ENCODE data around the gene PALD1. TPM values are rescaled to one million over a fixed set of nuclear protein-coding genes. Genes with fewer than 3 reads are reported as not detected.

The PALD1 gene
- total and polyA plus RNA-seq, 2 of the 13 experiments (the other 11 are each of a cell fraction or from before 2014, with no cell fraction given): 0.07 to 0.09 TPM

DNA sequence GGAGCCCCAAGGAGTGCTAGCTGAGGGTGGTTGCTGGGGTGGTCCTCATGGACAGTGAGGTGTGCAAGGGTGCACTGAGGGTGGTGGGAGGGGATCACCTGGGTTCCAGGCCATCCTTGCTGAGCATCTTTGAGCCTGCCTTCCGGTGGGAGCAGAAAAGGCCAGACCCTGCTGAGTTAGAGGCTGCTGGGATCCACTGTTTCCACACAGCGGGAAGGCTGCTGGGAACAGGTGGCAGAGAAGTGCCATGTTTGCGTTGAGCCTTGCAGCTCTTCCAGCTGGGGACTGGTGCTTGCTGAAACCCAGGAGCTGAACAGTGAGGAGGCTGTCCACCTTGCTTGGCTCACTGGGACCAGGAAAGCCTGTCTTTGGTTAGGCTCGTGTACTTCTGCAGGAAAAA lies 89.0 kb downstream of the PALD1 start:
- Histone ChIP-seq H3K4me2 (ENCODE audit: low read depth, low read length) (no peak overlapping the region), H3K4me3 (replicated peaks in 1 of 3; ENCODE audit: insufficient read depth in 1 of 3, low read depth in 2 of 3, low read length in 3 of 3) (no peak overlapping the region), H3K9me3 (ENCODE audit: low read length) (no peaks in the 10 kb centered on the region), H3K27me3 (ENCODE audit: control insufficient read depth in 1 of 2, insufficient read depth in 2 of 2, low read length in 2 of 2) (peaks cover 0 to 5% of the 10 kb centered on the region in 2 experiments; a peak in 3 of 5 replicates), H3K79me2 (ENCODE audit: insufficient read depth, low read length) (no peaks in the 10 kb centered on the region), H3K36me3 (replicated peaks in 1 of 2; ENCODE audit: control insufficient read depth in 1 of 2, insufficient read depth in 2 of 2, low read length in 2 of 2) (no peaks in the 10 kb centered on the region), H3K9ac (ENCODE audit: insufficient read depth, low read depth, low read length) (no peak overlapping the region), H3K27ac (ENCODE audit: extremely low read length, insufficient read depth, low read length) (no peak overlapping the region), H3K4me1 (ENCODE audit: insufficient read depth, low read length) (no peaks in the 10 kb centered on the region), H2AFZ (ENCODE audit: low read length) (no peak overlapping the region), H4K20me1 (ENCODE audit: insufficient read depth, low read length) (no peaks in the 10 kb centered on the region)
- intact Hi-C loops (cut with micrococcal nuclease; ENCODE audit: unreplicated experiment): no loop called here
- TF ChIP-seq, protein P1, sequence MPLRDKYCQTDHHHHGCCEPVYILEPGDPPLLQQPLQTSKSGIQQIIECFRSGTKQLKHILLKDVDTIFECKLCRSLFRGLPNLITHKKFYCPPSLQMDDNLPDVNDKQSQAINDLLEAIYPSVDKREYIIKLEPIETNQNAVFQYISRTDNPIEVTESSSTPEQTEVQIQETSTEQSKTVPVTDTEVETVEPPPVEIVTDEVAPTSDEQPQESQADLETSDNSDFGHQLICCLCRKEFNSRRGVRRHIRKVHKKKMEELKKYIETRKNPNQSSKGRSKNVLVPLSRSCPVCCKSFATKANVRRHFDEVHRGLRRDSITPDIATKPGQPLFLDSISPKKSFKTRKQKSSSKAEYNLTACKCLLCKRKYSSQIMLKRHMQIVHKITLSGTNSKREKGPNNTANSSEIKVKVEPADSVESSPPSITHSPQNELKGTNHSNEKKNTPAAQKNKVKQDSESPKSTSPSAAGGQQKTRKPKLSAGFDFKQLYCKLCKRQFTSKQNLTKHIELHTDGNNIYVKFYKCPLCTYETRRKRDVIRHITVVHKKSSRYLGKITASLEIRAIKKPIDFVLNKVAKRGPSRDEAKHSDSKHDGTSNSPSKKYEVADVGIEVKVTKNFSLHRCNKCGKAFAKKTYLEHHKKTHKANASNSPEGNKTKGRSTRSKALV (CRISPR knock-in tag; IDR thresholded peaks at IDR 0.05): no peak
- no peak for TF ChIP-seq ZNF550 (CRISPR knock-in tag; IDR thresholded peaks at IDR 0.05; ENCODE audit: borderline replicate concordance)
- no TSS peak for BruUV-seq (replicated peaks)
- in situ Hi-C loops (cut with HindIII; ENCODE audit: extremely low pct_ligation_motif_present, low pct_unique_long_range_greater_than_20kb): no loop called here
- DNase-seq (ENCODE audit: low spot score): no peak
- no peak for FAIRE-seq
- ATAC-seq: no peak
- WGBS (ENCODE audit: low lambda C conversion rate): 29% methylated on average over 2 of the region's 4 CpGs
- POLR2A ChIA-PET: no interaction called here
- CTCF ChIA-PET (ENCODE audit: low intra/inter-chr PET ratio, low total read pairs): no interaction called here

DNA sequence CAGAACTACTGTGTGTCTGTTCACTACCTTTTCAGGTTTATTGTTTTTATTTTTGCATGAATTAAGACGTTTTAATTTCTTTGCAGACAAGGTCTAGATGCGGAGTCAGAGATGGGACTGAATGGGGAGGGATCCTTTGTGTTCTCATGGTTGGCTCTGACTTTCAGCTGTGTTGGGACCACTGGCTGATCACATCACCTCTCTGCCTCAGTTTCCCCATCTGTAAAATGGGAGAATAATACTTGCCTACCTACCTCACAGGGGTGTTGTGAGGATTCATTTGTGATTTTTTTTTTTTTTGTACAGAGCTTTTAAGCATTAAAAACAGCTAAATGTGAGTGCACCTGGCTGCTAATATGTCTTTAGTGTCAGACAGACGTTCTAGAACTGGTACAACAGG lies 89.5 kb downstream of the PALD1 start:
- in situ Hi-C loops (cut with HindIII; ENCODE audit: extremely low pct_ligation_motif_present, low pct_unique_long_range_greater_than_20kb): no loop called here
- TF ChIP-seq, protein P2, sequence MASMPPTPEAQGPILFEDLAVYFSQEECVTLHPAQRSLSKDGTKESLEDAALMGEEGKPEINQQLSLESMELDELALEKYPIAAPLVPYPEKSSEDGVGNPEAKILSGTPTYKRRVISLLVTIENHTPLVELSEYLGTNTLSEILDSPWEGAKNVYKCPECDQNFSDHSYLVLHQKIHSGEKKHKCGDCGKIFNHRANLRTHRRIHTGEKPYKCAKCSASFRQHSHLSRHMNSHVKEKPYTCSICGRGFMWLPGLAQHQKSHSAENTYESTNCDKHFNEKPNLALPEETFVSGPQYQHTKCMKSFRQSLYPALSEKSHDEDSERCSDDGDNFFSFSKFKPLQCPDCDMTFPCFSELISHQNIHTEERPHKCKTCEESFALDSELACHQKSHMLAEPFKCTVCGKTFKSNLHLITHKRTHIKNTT (CRISPR knock-in tag; IDR thresholded peaks at IDR 0.05): no peak
- TF ChIP-seq, protein P3, sequence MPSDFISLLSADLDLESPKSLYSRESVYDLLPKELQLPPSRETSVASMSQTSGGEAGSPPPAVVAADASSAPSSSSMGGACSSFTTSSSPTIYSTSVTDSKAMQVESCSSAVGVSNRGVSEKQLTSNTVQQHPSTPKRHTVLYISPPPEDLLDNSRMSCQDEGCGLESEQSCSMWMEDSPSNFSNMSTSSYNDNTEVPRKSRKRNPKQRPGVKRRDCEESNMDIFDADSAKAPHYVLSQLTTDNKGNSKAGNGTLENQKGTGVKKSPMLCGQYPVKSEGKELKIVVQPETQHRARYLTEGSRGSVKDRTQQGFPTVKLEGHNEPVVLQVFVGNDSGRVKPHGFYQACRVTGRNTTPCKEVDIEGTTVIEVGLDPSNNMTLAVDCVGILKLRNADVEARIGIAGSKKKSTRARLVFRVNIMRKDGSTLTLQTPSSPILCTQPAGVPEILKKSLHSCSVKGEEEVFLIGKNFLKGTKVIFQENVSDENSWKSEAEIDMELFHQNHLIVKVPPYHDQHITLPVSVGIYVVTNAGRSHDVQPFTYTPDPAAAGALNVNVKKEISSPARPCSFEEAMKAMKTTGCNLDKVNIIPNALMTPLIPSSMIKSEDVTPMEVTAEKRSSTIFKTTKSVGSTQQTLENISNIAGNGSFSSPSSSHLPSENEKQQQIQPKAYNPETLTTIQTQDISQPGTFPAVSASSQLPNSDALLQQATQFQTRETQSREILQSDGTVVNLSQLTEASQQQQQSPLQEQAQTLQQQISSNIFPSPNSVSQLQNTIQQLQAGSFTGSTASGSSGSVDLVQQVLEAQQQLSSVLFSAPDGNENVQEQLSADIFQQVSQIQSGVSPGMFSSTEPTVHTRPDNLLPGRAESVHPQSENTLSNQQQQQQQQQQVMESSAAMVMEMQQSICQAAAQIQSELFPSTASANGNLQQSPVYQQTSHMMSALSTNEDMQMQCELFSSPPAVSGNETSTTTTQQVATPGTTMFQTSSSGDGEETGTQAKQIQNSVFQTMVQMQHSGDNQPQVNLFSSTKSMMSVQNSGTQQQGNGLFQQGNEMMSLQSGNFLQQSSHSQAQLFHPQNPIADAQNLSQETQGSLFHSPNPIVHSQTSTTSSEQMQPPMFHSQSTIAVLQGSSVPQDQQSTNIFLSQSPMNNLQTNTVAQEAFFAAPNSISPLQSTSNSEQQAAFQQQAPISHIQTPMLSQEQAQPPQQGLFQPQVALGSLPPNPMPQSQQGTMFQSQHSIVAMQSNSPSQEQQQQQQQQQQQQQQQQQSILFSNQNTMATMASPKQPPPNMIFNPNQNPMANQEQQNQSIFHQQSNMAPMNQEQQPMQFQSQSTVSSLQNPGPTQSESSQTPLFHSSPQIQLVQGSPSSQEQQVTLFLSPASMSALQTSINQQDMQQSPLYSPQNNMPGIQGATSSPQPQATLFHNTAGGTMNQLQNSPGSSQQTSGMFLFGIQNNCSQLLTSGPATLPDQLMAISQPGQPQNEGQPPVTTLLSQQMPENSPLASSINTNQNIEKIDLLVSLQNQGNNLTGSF (CRISPR knock-in tag; IDR thresholded peaks at IDR 0.05): no peak
- TF ChIP-seq, protein P4, sequence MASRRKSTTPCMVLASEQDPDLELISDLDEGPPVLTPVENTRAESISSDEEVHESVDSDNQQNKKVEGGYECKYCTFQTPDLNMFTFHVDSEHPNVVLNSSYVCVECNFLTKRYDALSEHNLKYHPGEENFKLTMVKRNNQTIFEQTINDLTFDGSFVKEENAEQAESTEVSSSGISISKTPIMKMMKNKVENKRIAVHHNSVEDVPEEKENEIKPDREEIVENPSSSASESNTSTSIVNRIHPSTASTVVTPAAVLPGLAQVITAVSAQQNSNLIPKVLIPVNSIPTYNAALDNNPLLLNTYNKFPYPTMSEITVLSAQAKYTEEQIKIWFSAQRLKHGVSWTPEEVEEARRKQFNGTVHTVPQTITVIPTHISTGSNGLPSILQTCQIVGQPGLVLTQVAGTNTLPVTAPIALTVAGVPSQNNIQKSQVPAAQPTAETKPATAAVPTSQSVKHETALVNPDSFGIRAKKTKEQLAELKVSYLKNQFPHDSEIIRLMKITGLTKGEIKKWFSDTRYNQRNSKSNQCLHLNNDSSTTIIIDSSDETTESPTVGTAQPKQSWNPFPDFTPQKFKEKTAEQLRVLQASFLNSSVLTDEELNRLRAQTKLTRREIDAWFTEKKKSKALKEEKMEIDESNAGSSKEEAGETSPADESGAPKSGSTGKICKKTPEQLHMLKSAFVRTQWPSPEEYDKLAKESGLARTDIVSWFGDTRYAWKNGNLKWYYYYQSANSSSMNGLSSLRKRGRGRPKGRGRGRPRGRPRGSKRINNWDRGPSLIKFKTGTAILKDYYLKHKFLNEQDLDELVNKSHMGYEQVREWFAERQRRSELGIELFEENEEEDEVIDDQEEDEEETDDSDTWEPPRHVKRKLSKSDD (CRISPR knock-in tag; IDR thresholded peaks at IDR 0.05; ENCODE audit: low read depth): no peak
- TF ChIP-seq ZFP82 (CRISPR knock-in tag; IDR thresholded peaks at IDR 0.05; ENCODE audit: borderline replicate concordance): no peak

More for the DNA sequence above, 89.5 kb downstream of the PALD1 start:
- WGBS (ENCODE audit: low lambda C conversion rate): 49% methylated on average over 3 of the region's 3 CpGs
- H3K27ac ChIP-seq (ENCODE audit: extremely low read length, insufficient read depth, low read length): no peak overlapping the region
- ChIA-PET CTCF (ENCODE audit: low intra/inter-chr PET ratio, low total read pairs) (no interaction called here), POLR2A (no interaction called here)
- H3K79me2 ChIP-seq (ENCODE audit: insufficient read depth, low read length): no peaks in the 10 kb centered on the region
- no TSS peak for BruUV-seq (replicated peaks)
- no peak overlapping the region for H3K9ac ChIP-seq (ENCODE audit: insufficient read depth, low read depth, low read length)
- H3K9me3 ChIP-seq (ENCODE audit: low read length): no peaks in the 10 kb centered on the region
- no peak for DNase-seq (ENCODE audit: low spot score)
- no peak overlapping the region for H2AFZ ChIP-seq (ENCODE audit: low read length)
- H3K4me3 ChIP-seq (replicated peaks in 1 of 3; ENCODE audit: insufficient read depth in 1 of 3, low read depth in 2 of 3, low read length in 3 of 3): no peak overlapping the region
- peaks cover 0 to 4% of the 10 kb centered on the region in 2 experiments; a peak in 3 of 5 replicates for H3K27me3 ChIP-seq (ENCODE audit: control insufficient read depth in 1 of 2, insufficient read depth in 2 of 2, low read length in 2 of 2)
- no peak for FAIRE-seq
- intact Hi-C loops (cut with micrococcal nuclease; ENCODE audit: unreplicated experiment): no loop called here
- no peaks in the 10 kb centered on the region for H4K20me1 ChIP-seq (ENCODE audit: insufficient read depth, low read length)
- H3K36me3 ChIP-seq (replicated peaks in 1 of 2; ENCODE audit: control insufficient read depth in 1 of 2, insufficient read depth in 2 of 2, low read length in 2 of 2): no peaks in the 10 kb centered on the region
- ATAC-seq: no peak
- H3K4me2 ChIP-seq (ENCODE audit: low read depth, low read length): no peak overlapping the region
- H3K4me1 ChIP-seq (ENCODE audit: insufficient read depth, low read length): no peaks in the 10 kb centered on the region

Measured in HepG2 (cell line).